Loucy (cell line): Measurements from ENCODE around the gene ERVW-1.
"Not testable (repeated sequence)": the region's sequence is repeated elsewhere in the genome, so short reads cannot be mapped to it uniquely, and the experiment has no call there.

Source experiments
- EZH2phosphoT487 ChIP-seq: fragments of 200-600 bp; IDR thresholded peaks from 2 replicates; pipeline ENCODE4 v1.6.1; 2018; ENCODE audit warnings: antibody characterized with exemption, mild to moderate bottlenecking, moderate library complexity, borderline replicate concordance
- TF ChIP-seq, protein P1 (sequence below): fragments of 200-600 bp; sonication (generic); conservative IDR thresholded peaks from 2 replicates; pipeline ENCODE4 v1.5.1; 2014; ENCODE audit warnings: mild to moderate bottlenecking, antibody characterized with exemption, low read length

DNA sequence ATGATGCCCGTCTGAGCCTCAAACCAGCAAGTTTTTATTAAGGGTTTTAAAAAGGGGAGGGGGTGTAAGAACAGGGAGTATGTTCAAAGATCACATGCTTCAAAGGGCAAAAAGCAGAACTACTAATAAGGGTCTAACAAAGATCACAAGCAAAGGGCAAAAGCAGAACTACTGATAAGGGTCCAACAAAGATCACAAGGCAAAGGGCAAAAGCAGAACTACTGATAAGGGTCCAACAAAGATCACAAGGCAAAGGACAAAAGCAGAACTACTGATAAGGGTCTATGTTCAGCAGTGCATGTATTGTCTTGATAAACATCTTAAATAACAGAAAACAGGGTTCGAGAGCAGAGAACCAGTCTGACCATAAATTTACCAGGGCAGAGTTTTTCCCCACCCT, 35.0 kb downstream of the ERVW-1 start:
- TF ChIP-seq, protein P1, sequence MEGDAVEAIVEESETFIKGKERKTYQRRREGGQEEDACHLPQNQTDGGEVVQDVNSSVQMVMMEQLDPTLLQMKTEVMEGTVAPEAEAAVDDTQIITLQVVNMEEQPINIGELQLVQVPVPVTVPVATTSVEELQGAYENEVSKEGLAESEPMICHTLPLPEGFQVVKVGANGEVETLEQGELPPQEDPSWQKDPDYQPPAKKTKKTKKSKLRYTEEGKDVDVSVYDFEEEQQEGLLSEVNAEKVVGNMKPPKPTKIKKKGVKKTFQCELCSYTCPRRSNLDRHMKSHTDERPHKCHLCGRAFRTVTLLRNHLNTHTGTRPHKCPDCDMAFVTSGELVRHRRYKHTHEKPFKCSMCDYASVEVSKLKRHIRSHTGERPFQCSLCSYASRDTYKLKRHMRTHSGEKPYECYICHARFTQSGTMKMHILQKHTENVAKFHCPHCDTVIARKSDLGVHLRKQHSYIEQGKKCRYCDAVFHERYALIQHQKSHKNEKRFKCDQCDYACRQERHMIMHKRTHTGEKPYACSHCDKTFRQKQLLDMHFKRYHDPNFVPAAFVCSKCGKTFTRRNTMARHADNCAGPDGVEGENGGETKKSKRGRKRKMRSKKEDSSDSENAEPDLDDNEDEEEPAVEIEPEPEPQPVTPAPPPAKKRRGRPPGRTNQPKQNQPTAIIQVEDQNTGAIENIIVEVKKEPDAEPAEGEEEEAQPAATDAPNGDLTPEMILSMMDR, result not testable (repeated sequence)
- TF ChIP-seq EZH2phosphoT487, result not testable (repeated sequence)
